ENCODE measurements around the gene FITM2.

DNA sequence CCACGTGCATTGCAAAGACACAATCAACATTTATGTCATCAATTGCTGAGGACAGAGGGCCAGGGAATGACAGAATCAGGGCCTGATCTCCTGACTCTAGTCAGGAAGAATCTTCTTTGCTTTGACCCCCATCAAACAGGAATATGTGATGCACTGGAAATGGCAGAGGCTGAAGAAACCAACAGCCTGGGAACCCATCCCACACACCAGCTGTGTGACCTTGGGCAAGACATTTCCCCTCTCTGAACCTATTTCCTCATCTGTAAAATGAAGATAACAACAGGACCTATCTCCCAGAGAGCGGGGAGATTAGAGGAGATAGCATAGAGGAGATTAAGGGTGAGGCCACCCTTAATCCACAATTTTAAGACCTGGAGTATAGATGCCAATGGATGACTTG lies 46.0 kb upstream of the FITM2 start:
- TF ChIP-seq, protein P1, sequence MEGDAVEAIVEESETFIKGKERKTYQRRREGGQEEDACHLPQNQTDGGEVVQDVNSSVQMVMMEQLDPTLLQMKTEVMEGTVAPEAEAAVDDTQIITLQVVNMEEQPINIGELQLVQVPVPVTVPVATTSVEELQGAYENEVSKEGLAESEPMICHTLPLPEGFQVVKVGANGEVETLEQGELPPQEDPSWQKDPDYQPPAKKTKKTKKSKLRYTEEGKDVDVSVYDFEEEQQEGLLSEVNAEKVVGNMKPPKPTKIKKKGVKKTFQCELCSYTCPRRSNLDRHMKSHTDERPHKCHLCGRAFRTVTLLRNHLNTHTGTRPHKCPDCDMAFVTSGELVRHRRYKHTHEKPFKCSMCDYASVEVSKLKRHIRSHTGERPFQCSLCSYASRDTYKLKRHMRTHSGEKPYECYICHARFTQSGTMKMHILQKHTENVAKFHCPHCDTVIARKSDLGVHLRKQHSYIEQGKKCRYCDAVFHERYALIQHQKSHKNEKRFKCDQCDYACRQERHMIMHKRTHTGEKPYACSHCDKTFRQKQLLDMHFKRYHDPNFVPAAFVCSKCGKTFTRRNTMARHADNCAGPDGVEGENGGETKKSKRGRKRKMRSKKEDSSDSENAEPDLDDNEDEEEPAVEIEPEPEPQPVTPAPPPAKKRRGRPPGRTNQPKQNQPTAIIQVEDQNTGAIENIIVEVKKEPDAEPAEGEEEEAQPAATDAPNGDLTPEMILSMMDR (IDR thresholded peaks at IDR 0.05; ENCODE audit: poor library complexity): no peak
- no peak for TF ChIP-seq EZH2phosphoT487 (IDR thresholded peaks at IDR 0.05; ENCODE audit: low read depth, severe bottlenecking, unreplicated experiment)
- TF ChIP-seq EZH2 (IDR thresholded peaks at IDR 0.05; ENCODE audit: borderline replicate concordance): no peak

Measured in hepatocyte (in vitro differentiated cells).